RCC 7860 (cell line): ENCODE measurements around the gene SLC8A3.

ENCODE experiments used
- DNase-seq: peaks from one replicate; pipeline ENCODE4 v3.0.0-alpha.2; 2015; ENCODE audit warnings: low spot score
- FAIRE-seq: peaks from 2 replicates; lab custom pipeline; 2012; peaks lifted over from hg19 to GRCh38; lab: Jason Lieb, UNC

Gene SLC8A3

GRCh38 chr14:70077005-70077404 lies 111.7 kb downstream of the SLC8A3 start:
- FAIRE-seq: no peak
- no peak for DNase-seq

DNA sequence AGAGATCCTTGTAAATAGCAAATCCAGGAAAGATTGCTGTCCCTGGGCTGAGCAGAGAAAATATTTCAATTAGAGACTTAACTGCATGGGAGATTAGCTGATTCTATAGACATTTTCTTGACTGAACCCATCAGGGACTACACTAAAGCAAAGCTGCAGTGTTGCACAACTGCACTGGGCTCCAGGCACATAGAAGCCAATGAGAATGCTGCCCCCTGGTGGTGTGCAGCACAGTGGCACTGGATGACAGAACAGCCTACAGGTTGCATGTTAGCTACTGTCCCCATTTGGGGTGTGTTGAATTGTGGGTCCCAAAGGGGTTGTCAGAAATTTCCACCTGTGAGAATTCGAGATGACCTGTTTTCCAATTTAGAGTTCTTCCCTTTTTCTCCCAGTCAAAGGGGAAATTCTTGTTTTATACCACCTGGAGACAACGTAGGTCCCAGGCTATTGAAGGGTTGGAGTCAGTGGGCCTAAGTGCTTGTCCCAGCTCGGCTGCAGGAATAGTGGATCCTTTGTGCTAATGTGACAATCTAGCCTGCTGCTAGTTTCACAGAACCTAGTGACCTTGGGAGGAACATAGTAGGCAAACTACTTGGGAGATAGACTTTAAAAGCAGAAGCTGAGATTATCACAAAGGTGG lies 114.7 kb downstream of the SLC8A3 start:
- peak; percentile 11 for DNase-seq

GRCh38 chr14:70069186-70069585 lies 119.6 kb downstream of the SLC8A3 start:
- no peak for FAIRE-seq
- no peak for DNase-seq

More for the DNA sequence above, 114.7 kb downstream of the SLC8A3 start:
- FAIRE-seq: no peak

DNA sequence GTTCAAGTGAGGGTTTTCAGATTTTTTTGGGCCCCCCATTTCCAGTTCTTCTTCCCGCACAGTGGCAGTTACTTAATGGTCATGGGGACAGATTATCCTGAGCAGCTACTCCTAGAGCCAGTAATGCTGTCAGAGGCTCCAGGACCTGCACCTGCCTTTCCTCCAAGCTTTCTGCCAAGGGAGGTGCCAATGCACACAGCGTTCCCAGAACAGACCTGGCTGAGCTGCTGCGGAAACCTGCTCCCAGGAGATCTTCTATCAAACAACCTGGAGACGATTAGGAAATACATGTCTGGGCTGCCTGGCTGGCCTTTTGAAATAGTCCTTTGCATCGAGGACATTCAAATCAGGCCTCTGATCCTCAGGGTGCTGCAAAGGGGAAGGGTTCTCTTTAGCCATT lies 120.9 kb downstream of the SLC8A3 start:
- DNase-seq (no peak), FAIRE-seq (no peak)

- no peak for FAIRE-seq
These were observed 124.5 kb downstream of the SLC8A3 start for GRCh38 chr14:70064136-70064865.

GRCh38 chr14:70061108-70061507 lies 127.6 kb downstream of the SLC8A3 start:
- peak; percentile 8 for DNase-seq
- no peak for FAIRE-seq

More at GRCh38 chr14:70064136-70064865, 124.5 kb downstream of the SLC8A3 start:
- DNase-seq: no peak

GRCh38 chr14:70059545-70059944 lies 129.2 kb downstream of the SLC8A3 start:
- no peak for FAIRE-seq

DNA sequence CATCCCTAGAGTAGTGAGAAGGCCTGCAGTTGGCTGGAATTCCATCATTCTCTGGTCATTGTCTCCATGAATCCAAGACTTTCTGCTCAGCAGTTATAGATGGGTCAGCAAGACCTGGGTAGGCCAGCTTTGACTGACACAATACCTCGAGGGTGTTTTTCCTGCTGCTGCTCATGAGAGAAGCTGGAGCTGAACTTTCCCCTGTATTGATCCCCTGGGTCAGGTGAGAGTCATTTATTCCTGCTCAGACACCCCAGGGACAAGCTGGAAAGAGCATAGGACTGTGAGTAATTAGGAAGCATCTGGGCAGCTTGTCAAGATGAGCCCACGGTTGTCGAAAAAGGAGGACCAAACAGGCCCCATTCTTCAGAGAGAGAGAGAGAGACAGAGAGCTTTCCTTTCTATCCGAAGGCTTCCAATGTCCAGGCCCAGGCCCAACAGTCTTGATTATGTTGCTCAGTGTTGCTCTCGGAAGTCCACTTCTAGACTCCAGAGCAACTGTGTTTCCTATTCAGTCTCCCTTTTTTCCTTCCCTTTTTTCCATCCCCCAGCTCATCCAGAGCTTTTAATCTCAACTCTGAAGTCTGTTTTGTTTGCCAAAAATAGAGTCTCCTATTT lies 131.1 kb downstream of the SLC8A3 start:
- FAIRE-seq (no peak), DNase-seq (no peak)

More at GRCh38 chr14:70059545-70059944, 129.2 kb downstream of the SLC8A3 start:
- DNase-seq: no peak

DNA sequence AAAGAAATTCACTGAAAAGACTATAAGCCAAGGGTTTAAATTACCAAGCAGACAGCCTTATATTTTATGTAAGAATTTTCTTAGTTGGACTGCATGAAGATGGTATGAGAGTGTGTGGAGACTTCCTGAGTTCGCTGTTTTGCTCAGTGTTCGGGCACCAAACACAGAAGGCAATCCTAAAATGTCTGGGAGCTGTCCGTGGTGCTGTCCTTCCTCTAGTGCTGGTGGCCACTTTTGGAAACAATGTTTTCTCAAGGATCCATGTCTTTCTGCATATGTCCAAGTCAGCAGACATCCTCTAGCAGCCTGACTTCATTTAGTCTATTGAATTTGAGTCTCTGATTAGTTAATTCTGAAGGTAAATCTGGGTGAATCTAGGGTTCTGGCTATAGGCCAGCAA lies 135.8 kb downstream of the SLC8A3 start:
- FAIRE-seq (no peak), DNase-seq (no peak)

DNA sequence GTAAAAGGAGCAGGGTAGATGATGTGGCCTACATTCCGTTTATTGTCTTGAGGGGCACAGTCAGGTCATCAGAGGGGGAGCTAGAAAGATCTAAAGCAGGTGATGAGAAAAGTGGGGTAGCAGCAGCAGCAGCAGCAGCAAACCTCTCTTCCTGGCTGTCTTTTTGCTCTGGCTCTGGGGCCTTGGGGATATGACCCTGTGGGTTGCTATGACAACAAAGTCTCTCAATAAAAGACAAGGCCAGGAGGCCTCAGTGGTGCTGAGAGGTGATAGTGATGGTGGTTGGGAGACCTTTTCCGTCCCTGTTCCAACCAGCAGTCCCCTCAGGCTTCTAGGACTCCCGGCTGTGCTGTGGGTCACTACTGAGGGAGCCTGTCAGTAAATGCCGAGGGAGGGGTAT lies 138.6 kb downstream of the SLC8A3 start:
- FAIRE-seq (no peak), DNase-seq (no peak)

- FAIRE-seq (no peak), DNase-seq (no peak)
These were observed 139.1 kb downstream of the SLC8A3 start for GRCh38 chr14:70049605-70050004.

- no peak for FAIRE-seq
- DNase-seq: no peak
These were observed 140.5 kb downstream of the SLC8A3 start for GRCh38 chr14:70048313-70048654.

DNA sequence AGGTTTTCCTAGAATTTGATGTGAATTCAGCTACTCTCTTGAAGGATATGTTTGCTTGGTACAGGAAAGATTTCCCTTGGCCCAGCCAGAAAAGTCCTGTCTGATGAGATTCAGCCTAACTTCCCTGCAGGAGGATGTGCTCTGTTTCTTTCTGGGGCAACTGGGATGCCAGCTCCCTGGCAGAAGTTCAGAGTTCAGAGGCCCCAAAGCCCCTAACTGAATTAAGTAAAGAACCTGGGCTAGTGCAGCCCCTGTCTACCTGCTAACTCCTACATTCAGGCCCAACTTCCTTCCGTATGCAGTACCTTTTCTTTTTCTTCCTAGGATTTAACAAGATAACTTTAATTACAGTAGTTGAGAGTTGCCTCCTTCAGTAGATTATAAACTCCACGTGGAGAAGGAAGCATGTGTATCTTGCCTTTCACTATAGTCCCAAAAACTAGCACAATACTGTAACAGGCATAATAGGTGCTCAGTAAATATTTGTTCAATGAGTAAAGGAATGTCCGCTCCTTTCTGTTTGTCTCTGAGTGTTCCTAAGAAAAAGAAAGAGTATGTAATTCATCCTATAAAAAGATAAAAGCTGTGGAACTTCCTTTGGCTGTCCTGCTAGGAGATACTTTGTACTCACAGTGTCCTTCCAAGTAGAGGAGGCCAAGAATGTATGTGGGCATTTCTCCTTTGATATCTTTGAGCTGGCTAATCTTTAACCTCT lies 141.0 kb downstream of the SLC8A3 start:
- DNase-seq (no peak), FAIRE-seq (no peak)

GRCh38 chr14:70045844-70046535 lies 142.8 kb downstream of the SLC8A3 start:
- no peak for FAIRE-seq
- DNase-seq: peak; percentile 15

GRCh38 chr14:70045310-70045709 lies 143.4 kb downstream of the SLC8A3 start:
- FAIRE-seq: no peak
- DNase-seq: no peak

DNA sequence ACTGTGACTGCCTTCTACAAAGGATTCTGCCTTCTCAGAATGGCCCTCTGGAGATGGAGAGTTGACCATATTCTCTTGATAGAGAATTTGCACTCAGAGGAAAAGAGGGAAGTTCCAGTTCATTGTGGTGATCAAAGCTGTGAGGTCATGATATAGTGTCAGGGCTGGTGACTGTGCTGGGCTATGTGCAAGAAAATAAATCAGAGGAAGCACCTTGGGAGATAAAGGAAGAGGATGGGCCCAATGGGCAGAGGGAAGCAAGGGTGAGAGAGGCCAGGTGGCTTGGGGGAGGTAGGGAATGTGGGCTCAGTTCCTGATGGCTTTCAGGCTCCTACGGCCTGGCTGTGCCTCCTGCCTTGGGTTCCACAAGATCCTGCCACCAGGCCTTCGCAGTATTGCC lies 145.8 kb downstream of the SLC8A3 start:
- FAIRE-seq: no peak
- no peak for DNase-seq

GRCh38 chr14:70036665-70037064 lies 152.1 kb downstream of the SLC8A3 start:
- DNase-seq (no peak), FAIRE-seq (no peak)

- DNase-seq (no peak), FAIRE-seq (no peak)
These were observed 154.5 kb downstream of the SLC8A3 start for GRCh38 chr14:70034257-70034656.

DNA sequence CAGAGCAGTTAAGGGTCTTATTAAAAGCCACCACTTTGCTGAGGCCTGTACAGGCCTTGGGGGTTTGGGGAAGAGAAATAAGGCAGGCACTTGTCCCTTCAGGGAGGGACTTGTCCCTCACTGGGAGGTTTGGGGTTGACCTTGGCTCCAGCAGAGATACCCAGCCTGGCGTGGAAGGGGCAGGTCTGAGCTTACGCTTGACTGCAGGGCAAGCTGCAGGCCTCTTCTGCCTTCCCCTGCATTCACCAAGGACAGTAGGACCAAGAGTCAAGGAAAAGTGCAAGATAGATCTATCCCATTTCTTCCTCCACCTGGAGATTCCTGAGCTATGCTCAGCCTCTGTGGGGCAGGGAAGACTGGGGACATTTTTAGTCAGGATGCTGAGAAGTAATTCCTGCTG lies 155.2 kb downstream of the SLC8A3 start:
- DNase-seq (no peak), FAIRE-seq (no peak)

DNA sequence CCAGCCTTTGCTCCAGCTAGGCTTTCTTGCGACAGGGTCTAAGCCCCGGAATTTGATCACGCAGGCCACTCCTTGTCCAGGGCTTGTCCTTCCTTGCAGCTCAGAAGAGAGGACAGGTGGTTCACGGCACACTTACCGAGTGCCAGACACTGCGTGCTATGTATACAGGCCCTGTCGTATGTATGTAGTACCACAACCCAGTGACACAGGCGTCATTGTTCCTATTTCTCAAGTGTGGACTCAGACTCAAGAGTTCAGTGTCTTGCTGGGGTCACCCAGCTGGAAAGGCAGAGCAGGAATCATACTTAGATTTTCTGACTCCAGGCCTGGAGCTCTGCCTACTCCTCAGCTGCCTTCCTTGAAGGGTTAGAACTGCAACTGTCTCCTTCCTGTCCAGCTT lies 155.6 kb downstream of the SLC8A3 start:
- DNase-seq: no peak
- no peak for FAIRE-seq

DNA sequence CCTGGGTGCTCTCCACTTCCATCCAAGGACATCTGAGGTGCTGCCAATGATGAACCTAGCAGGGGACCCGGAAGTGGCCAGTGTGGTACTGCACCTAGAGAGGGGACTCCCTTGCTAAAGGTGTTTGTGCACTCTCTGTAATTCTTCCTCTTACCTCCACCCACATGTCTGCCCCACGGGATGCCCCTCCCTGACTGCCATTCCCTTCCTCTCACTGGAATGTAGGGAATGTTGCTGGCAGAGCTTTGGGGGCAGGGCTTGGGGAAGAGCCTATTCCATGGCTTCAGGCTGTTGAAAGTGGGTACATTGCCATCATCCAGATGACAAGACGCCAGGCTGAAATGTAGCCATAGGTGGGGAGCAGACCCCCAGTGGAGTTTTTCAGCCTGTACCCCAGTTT lies 156.3 kb downstream of the SLC8A3 start:
- DNase-seq (no peak), FAIRE-seq (no peak)
